ENCODE results near the gene LARP1.
"Not testable (repeated sequence)": the region's sequence is repeated elsewhere in the genome, so short reads cannot be mapped to it uniquely, and the experiment has no call there.

Gene LARP1

GRCh38 chr5:154824070-154824469 is 68.9 kb downstream of the LARP1 start:
- DNase-seq (ENCODE audit: low spot score): no peak

- DNase-seq (ENCODE audit: low spot score): no peak
Observed at GRCh38 chr5:154829181-154829588, 74.0 kb downstream of the LARP1 start.

DNA sequence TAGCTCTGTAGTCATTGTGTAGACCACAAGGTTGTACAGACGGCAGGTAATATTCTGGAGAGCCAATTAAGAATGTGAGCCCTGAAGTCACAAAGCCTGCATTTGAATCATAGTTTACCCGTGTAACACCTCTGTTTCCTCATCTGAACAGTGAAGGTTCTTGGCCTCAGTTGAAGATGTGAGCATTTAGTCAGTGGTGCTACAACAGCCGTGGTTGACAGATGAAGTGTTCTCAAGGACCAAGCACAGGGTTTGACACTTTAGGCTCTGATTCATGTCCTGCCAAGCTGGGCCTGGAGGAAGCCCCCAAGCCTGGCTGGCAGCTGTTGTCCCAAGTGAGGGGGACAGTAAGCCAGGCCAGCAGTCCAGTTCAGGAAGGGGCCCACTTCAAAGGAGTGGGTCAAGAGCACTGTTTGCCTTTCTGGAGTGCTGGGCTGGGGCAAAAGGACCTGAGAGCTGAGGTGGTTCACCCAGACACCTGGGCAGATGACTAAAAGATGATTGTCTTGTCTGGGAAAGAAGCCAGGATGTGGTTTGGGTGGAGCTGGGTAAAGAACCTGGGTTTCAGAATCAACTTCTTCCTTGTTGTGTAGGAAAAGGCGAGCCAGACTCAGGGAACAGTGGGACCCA is 74.5 kb downstream of the LARP1 start:
- peak; percentile 53 for DNase-seq (ENCODE audit: low spot score)

GRCh38 chr5:154830219-154830595 is 75.0 kb downstream of the LARP1 start:
- no peak for DNase-seq (ENCODE audit: low spot score)

- no peak for DNase-seq (ENCODE audit: low spot score)
Observed at GRCh38 chr5:154830596-154830995, 75.4 kb downstream of the LARP1 start.

- no peak for DNase-seq (ENCODE audit: low spot score)
Observed at GRCh38 chr5:154831451-154831850, 76.3 kb downstream of the LARP1 start.

DNA sequence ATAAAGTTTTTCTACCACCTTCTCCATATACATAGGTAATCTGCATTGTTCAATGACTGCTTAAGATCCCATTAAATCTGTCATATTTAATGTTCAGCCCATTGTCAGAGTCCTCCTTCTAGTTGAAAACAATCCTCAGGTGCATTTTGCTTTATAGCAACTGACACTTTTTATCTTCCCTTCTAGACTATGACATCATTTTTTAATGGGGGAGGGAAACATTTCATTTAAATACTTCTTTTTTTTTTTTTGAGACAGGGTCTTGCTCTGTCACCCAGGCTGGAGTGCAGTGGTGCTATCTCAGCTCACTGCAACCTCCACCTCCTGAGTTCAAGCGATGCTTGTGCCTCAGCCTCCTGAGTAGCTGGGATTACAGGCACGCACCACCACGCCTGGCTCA is 77.6 kb downstream of the LARP1 start:
- not testable (repeated sequence) for DNase-seq (ENCODE audit: low spot score)

DNA sequence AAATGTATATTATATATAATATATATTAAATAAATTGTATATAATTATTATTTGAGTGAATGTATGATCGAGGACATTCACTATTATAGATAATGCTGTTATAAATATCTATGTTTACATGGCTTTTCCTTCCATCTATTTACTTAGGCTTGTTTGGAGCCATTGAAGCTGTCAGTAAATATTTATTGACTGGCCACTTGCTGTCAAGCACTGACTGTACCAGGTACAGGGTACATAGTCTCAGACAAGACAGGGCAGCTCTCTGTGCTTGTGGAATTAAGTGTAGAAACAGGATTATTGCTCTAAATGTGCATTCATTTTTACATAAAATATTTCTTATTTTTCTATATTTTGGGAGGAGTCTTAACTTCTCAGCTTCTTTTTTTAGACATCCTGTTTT is 78.9 kb downstream of the LARP1 start:
- DNase-seq (ENCODE audit: low spot score): no peak

GRCh38 chr5:154835701-154836052 is 80.5 kb downstream of the LARP1 start:
- DNase-seq (ENCODE audit: low spot score): not testable (repeated sequence)

DNA sequence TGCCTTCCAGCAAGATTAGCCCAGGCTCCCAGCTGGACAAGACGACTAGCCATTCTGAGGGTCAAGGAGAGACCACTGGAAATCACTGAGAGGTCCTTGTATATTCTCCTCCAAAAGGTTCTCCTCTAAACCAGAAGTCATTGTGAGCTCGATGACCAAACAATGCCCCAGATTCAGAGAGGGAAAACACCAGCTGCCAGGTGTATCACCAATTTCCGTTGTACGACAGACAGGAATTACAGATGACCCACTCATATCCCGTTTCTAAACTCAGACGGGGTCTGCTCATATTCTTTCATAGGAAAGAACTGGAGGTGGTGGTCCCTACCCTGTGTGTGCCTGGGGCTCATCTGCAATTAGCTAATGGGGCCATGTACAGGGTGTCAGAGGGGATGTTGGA is 81.0 kb downstream of the LARP1 start:
- no peak for DNase-seq (ENCODE audit: low spot score)

DNA sequence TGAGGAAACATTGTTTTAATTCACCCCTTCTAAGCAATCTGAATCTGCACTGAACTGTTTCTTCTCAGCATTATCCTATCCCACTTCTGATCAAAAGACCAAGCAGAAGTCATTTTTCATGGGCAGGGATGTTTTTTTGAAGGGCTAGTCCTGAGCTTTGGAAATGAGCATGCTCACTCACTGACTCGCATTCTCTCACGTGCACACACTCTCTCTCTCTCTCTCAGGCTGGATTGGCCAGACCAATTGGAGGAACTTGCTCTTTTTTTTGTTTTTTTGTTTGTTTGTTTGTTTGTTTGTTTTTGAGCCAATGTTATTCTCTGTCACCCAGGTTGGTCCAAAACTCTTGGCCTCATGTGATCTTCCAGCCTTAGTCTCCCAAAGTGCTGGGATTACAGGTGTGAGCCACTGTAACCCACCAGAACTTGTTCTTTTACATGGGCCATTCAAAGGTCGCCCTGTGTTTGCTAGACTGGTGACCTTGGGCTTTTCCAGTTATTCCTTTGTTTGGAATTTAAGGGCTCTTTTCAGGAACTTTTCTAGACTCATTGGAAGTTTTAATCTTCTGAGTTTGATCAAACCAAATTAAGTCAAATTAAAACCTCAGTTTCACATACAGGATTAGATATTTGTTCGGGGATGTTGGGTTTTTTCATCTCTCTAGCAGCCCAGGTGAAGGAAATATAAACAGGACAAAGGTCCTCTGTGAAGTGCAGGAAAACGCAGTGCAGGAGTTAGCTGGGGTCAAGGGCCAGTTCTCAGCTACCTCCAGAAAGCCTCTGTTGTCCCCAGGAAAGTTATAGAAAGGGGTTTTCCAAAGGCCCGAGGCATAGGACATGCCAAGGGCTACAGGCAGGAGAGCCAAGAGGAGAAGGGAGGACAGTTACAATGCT is 82.1 kb downstream of the LARP1 start:
- DNase-seq (ENCODE audit: low spot score): no peak

DNA sequence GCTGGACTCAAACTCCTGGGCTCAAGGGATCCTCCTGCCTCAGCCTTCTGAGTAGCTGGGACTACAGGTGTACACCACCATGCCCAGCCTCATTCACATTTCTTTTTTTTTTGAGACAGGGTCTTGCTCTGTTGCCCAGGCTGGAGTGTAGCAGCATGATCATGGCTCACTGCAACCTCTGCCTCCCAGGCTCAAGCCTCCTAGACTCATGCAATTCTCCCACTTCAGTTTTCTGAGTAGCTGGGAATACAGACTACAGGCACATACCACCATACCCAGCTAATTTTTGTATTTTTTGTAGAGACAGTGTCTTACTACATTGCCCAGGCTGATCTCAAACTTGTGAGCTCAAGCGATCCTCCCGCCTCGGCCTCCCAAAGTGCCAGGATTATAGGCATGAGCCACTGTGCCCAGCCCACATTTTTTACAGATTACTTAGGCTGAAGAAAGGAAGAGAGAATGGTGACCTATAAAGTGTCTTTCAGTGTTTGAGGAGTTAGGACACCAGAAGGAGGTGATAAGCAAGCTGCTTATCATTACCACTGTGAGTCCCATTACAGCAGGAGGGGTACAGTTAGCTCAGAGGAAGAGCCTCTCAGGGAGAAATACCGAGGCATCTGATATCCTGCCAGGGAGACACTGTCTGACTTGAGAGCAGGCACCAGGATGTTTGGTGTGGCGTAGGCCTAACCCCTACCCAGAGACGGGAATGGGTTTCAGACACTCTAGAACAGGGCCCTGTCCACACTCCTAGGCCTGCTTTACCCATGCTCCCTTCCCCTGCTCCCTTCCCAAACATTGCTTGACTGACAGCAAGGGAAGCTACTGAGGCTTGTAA is 85.5 kb downstream of the LARP1 start:
- DNase-seq (ENCODE audit: low spot score): no peak

DNA sequence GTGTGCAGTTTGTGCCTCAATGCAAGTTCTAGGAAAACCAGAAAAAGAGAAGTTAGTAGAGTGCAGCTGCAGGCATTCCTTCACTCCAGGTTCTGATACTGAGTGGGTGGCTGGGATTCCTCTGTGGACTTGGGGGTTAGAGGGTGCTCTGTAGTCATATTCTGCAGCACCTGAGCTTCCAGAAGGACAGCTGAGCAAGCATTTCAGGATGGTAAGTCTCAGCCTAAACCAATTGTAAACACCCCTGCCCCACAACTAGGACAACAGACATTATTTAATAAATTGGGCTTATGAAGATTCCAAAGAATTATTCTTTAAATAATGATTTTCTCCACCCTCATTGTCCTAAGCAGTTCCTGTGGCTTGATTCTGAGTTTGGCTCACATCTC is 86.1 kb downstream of the LARP1 start:
- no peak for DNase-seq (ENCODE audit: low spot score)

GRCh38 chr5:154842689-154843530 is 87.7 kb downstream of the LARP1 start:
- DNase-seq (ENCODE audit: low spot score): no peak

GRCh38 chr5:154844809-154845208 is 89.6 kb downstream of the LARP1 start:
- no peak for DNase-seq (ENCODE audit: low spot score)

- DNase-seq (ENCODE audit: low spot score): no peak
Observed at GRCh38 chr5:154849264-154849785, 94.1 kb downstream of the LARP1 start.

DNA sequence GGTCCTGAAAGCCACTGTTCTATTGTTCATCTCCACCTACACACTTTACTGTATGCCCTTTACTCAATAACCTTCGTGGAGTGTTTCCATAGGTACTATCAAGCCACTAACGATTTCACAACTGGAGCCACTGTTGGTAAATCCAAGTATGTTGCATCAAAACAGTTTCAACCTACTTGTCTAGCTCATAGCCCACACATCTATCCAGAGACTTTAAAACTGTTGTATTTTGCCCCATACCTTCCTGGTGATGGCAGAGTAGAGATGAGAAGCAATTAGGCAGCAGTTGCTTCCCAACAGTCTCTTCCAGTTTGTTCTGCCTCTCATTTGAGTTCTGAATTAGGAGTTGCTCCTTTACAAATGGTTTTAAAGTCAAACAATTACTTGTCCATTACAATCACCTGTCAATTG is 94.6 kb downstream of the LARP1 start:
- DNase-seq (ENCODE audit: low spot score): no peak

GRCh38 chr5:154850255-154851062 is 95.3 kb downstream of the LARP1 start, which contains the start of gene FAXDC2:
FAXDC2 (minus strand) TSS chr5:154850603; CDS start chr5:154838178, 12,425 bp downstream.
- DNase-seq (ENCODE audit: low spot score): no peak

DNA sequence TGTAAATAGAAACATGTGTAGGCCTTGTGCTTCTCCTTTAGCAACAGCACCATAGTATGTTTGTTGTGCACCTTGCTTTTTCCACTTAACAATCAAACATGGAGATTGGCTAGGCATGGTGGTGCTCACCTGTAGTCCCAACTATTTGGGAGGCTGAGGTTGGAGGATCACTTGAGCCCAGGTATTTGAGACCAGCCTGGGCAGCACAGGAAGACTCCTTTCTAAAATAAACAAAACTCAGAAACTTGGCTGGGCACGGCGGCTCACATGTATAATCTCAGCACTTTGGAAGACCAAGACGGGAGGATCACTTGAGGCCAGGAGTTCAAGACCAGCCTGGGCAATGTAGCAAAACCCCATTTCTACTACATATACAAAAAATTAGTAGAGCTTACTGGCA is 96.2 kb downstream of the LARP1 start:
- DNase-seq (ENCODE audit: low spot score): no peak

- peak; percentile 87 for DNase-seq (ENCODE audit: low spot score)
Observed at GRCh38 chr5:154857530-154858296, 102.5 kb downstream of the LARP1 start.

All from CD4-positive, alpha-beta T cell treated with Interleukin-6 at 100 ng/mL for 8 hours (primary cell).